Activated naive CD8-positive, alpha-beta T cell treated with anti-CD3 and anti-CD28 coated beads, Interleukin-2, amount 50 U/mL, for 16 hours (primary cell): ENCODE data around the gene C20orf144.
"Not testable (repeated sequence)": the region's sequence is repeated elsewhere in the genome, so short reads cannot be mapped to it uniquely, and the experiment has no call there.

Source experiments
- DNase-seq: peaks from one replicate; pipeline ENCODE4 v3.0.0-alpha.2; 2020; ENCODE audit warnings: low read depth, low spot score

C20orf144 gene

GRCh38 chr20:33662172-33662571 lies at the start of gene C20orf144:
C20orf144 (plus strand) TSS chr20:33662327; CDS start chr20:33662346, 19 bp downstream.
- DNase-seq: no peak

- DNase-seq: no peak
Observed at GRCh38 chr20:33621717-33622400, 40.3 kb upstream of the C20orf144 start.

GRCh38 chr20:33622705-33623365 lies 39.3 kb upstream of the C20orf144 start:
- DNase-seq: no peak

GRCh38 chr20:33624399-33624798 lies 37.7 kb upstream of the C20orf144 start:
- no peak for DNase-seq

DNA sequence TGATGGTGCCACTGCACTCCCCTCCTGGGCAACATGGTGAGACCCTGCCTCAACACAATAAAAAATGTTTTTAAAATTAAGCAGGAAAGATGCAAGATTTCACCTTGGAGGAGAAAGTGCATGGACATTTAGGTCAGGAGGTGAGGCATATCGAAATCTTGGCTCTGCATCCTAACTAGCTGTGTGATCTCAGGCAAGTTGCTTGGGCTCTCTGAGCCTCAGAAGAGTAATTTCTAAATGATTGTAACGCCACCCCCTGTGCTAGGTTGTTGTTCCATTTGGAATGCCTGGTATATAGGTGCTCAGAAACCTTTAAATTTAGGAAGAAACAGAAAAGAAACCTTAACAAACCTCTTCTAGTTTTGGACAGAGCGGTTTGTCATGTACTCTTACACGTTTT lies 35.9 kb upstream of the C20orf144 start:
- DNase-seq: no peak

DNA sequence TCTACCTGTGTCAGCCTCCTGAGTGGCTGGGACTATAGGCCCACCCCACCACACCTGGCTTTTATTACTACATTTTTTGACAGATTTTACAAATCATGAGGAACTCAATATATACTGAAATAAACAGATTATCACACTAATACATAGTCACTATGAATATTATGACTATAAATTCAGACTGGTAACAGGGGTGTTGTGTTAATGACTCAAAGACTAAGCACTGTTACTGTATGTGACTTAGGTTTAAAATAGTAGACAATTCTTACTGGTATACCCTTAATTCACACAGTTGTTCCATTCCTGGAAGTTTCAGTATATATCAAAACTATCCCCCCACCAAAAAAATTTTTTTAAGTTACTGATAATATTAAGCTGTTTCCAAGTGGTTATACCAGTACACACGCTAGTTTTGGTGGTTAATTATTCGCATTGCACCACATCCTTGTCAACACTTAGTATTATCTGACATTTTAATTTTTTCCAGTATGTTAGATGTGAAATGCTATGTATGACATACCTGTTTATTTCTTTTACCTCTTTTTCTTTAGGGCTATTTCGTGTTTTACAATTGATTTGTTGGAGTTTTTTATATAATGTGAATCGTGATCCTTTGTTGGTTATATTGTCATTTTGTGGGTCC lies 34.4 kb upstream of the C20orf144 start:
- no peak for DNase-seq

- no peak for DNase-seq
Observed at GRCh38 chr20:33629533-33629932, 32.6 kb upstream of the C20orf144 start.

- DNase-seq: no peak
Observed at GRCh38 chr20:33629979-33630378, 32.1 kb upstream of the C20orf144 start.

DNA sequence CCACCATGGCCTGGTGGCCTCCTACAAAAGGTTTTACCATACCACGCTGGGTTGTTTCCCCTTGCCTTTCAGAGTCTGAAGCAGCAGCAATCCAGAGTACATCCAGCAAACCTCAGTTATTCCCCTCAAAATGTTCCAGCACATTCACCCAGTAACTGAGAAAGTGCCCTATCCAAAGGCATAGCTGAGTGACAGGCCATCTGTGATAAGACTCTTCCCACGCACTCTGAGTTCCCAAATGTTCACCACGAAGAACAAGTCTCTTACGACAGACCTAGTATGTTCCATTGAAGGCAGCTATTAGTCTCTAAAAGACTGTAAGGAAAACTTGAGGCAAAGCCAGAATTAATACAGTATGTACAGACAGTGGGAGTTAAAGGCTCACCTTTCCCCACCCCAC lies 31.6 kb upstream of the C20orf144 start:
- no peak for DNase-seq

GRCh38 chr20:33631910-33632309 lies 30.2 kb upstream of the C20orf144 start:
- not testable (repeated sequence) for DNase-seq

DNA sequence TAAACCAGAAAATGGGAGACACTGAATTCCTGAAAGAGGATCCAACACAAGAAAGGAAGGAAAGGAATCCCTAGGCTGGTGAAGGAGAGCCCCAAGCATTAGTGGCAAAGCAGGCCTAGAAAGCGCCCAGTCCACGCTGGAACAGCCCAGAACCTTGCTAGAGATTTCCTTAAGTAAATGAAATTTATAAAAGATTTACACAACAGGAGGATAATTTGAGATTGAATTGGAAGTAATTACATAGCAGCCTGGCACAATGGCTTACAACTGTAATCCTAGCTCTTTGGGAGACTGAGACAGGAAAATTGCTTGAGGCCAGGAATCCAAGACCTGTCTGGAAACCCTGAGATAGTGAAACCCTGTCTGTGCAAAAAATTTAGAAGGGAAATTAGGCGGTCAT lies 26.8 kb upstream of the C20orf144 start:
- DNase-seq: no peak

DNA sequence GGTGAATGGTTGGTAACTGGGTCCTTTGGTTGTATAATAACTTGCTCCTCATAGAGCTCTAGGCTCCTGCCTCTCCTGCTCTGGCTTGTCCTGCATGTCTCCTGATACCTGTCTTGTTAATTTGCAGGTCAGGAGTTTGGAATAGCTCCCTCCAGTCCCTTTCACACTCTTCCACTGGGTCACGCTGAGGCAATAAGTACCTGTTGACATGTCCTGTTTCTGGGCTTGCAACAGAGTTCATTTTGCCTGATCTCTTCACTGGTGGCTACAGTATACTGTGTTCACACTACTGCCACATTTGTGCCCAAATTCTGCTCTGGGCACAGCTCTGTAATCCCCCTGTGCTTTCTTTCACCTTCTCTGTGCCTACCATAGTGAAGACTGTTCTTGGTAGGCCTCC lies 25.4 kb upstream of the C20orf144 start:
- DNase-seq: no peak

DNA sequence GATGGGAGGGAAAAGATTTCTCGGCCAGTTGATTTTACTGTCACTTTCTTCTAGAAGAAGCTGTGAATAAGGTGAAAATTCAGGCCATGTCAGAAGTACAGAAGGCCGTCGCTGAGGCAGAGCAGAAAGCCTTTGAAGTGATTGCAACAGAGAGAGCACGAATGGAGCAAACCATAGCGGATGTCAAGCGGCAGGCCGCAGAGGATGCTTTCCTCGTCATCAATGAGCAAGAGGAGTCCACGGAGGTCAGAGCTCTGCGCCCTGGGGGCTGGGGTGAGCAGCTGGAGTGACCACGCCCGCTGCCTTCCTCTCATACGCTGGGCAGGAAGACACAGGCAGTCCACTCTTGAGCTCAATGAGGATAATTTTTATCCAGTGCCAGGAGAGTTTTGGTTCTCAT lies 21.8 kb upstream of the C20orf144 start:
- no peak for DNase-seq

DNA sequence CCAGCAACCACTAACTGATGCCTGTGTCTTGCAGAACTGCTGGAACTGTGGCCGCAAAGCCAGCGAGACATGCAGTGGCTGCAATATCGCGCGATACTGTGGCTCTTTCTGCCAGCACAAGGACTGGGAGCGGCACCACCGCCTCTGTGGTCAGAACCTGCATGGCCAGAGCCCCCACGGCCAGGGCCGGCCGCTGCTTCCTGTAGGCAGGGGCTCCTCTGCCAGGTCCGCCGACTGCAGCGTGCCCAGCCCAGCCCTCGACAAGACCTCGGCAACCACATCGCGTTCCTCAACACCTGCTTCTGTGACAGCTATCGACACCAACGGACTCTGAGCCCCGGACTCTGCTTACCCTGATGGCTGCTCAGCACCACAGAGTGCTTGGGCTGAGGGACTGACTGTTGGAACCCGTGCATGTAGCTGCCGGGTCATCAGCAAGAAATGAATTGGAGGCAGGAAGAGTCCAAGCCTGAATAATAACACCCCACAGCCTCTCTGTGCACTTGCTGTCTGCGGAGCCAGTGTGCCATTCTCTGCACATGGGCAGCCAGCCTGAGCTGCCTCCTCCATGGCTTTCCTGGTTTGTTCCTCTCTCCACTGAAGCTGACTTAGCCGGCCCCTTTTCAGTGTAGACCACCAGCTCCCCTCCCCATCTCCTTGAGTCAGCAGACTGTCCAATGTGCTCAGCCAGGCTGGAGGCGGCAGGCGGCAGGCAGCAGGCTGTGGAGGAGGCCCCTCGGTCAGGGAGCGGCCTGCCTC lies 17.6 kb upstream of the C20orf144 start:
- no peak for DNase-seq

- no peak for DNase-seq
Observed at GRCh38 chr20:33645072-33645358, 17.1 kb upstream of the C20orf144 start.

GRCh38 chr20:33645396-33645795 lies 16.7 kb upstream of the C20orf144 start:
- no peak for DNase-seq

DNA sequence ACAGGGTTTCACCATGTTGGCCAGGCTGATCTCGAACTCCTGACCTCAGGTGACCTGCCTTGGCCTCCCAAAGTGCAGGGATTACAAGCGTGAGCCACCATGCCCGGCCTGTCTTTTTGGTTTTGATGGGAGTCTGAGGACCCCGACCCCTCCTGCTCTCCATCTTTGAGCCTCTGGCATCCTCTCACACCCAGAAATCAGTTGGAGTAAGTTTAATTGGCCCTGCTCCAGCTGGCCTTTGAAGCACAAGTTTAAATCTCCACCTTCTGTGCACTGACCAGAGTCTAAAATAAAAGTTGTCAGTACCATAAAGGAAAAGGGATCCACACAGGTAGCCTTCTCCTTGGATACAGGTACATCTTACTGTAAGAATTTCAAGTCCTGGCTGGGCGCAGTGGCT lies 15.9 kb upstream of the C20orf144 start:
- DNase-seq: no peak

- not testable (repeated sequence) for DNase-seq
Observed at GRCh38 chr20:33646959-33647602, 15.0 kb upstream of the C20orf144 start.

DNA sequence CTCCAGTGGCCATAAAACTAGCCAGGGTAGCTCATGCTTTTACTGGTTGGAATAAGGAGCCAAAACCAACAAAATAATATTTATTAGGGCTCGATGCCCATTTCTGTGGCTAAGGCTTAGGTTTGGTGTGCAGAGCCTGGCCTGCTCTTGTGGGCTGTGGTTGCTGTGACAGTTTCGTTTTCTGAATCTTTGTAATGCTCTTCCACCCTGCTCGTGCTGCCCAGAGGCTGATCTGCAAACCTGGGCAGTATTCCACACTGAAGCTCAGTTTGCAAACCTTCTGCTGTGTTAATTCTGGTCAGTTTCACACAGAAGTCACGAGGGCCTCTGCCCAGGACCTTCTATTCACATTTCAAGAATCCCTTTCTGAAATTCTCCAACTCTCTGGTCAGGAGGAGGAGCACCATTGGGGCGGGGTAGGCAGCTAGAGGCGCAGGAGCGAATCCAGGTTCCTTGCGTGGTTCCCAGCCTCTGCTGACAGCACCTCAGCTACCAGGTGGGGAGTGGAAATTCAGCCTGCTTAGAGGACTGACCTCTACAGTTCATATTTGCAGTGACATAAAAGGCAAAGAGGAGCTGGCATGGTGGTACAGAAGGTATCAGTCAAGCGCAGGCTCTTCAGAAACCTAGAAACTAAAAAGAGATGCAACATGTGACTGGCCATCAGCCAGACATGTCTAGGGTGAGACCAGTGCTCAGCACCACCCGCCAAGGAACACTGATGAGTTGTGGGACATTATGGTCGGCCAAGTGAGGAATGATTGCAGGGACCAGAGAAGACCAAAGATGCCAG lies 14.3 kb upstream of the C20orf144 start:
- DNase-seq: no peak

DNA sequence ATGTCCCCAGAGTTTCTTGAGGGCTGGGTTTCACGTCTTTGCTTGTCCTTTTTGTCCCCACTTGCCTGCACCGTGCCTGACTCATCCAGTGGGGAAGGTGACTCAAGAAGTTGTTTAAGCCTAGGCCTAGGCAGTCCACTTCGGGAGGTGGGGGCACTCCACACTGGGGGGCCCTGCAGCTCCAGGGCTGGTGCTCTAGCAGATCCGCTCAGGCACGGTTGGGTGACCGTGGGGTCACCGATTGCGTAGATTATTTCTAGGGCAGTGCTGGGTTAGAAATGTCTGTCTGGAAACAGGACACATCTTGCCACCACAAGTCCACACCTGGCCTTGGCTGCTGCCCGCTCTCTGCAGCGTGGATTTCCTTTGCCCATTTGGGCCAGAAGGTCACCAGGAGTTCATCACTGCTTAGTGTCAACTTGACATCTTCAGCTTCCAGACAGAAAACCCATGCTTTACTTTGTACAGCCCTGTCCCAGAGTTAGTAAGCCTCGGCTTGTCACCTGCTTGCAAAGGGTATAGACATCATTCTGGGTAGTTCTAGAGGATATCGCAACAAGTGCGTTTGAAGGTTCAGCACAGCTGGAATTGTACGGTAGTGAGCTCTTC lies 13.6 kb upstream of the C20orf144 start:
- no peak for DNase-seq

DNA sequence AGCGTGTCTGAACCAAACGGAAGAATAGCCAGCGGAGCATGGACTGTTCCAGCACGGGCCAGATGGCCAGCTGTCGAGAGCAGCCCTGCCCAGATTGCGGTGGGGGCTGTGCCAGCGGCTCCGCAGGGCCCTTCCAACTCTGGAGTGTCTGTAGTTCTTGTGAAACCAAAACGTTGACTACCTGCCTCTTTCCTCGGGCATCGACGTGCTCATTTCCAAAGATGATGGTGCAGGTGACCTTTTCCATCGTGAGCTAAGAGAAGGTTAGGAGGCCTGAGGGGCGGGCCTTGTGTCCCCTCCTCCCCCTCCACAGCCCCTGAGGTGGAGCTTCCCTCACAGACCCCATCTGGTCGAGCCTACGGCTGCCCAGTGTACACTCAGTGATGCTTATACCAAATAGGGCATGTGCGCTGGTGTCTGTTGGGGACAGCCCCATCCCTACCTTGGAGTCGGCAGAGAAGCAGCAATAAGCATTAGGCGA lies 12.9 kb upstream of the C20orf144 start:
- no peak for DNase-seq
